CD4-positive, alpha-beta T cell treated with Interleukin-6 for 4 hours (primary cell): Measurements from ENCODE around the gene OR4K2.
"Not testable (repeated sequence)": the region's sequence is repeated elsewhere in the genome, so short reads cannot be mapped to it uniquely, and the experiment has no call there.

Experiments
- DNase-seq: peaks from one replicate; pipeline ENCODE4 v3.0.0-alpha.2; 2020; ENCODE audit warnings: mixed read lengths

Gene OR4K2

GRCh38 chr14:19874842-19875241 lies at the start of gene OR4K2:
Gene OR4K2, plus strand, starts transcription at chr14:19875142. Its CDS starts 1,126 bp downstream, at chr14:19876268.
- no peak for DNase-seq

GRCh38 chr14:19827626-19828244 lies 47.2 kb upstream of the OR4K2 start:
- not testable (repeated sequence) for DNase-seq

- DNase-seq: no peak
Measured at GRCh38 chr14:19828314-19828713, 46.6 kb upstream of the OR4K2 start.

- DNase-seq: not testable (repeated sequence)
Measured at GRCh38 chr14:19834203-19834848, 40.6 kb upstream of the OR4K2 start.

- no peak for DNase-seq
Measured at GRCh38 chr14:19838433-19838832, 36.5 kb upstream of the OR4K2 start.

- DNase-seq: no peak
Measured at GRCh38 chr14:19851365-19851764, 23.6 kb upstream of the OR4K2 start.

- DNase-seq: not testable (repeated sequence)
Measured at GRCh38 chr14:19866061-19866669, 8.8 kb upstream of the OR4K2 start.

GRCh38 chr14:19873178-19873577 lies 1.8 kb upstream of the OR4K2 start:
- no peak for DNase-seq

- no peak for DNase-seq
Measured at GRCh38 chr14:19878029-19878642, 3.2 kb downstream of the OR4K2 start.

- no peak for DNase-seq
Measured at GRCh38 chr14:19895282-19895681, 20.3 kb downstream of the OR4K2 start.

- DNase-seq: no peak
Measured at GRCh38 chr14:19900999-19901398, 26.1 kb downstream of the OR4K2 start.

- no peak for DNase-seq
Measured at GRCh38 chr14:19902409-19902808, 27.5 kb downstream of the OR4K2 start.

- no peak for DNase-seq
Measured at GRCh38 chr14:19906665-19907064, 31.7 kb downstream of the OR4K2 start.

- no peak for DNase-seq
Measured at GRCh38 chr14:19911114-19911513, 36.2 kb downstream of the OR4K2 start.

GRCh38 chr14:19917243-19917642 lies 42.3 kb downstream of the OR4K2 start:
- DNase-seq: no peak

- no peak for DNase-seq
Measured at GRCh38 chr14:19917955-19918518, 43.1 kb downstream of the OR4K2 start.

GRCh38 chr14:19918553-19919264 lies 43.8 kb downstream of the OR4K2 start:
- no peak for DNase-seq

- no peak for DNase-seq
Measured at GRCh38 chr14:19920021-19920657, 45.2 kb downstream of the OR4K2 start, which contains the start of gene OR4K5. Gene OR4K5, plus strand, starts transcription at chr14:19920607. Its CDS starts 0 bp downstream, at chr14:19920607.

GRCh38 chr14:19930617-19931016 lies 55.7 kb downstream of the OR4K2 start, which contains the start of gene OR4K1:
Gene OR4K1, plus strand, starts transcription at chr14:19930917. Its CDS starts 4,750 bp downstream, at chr14:19935667.
- no peak for DNase-seq
